Activated naive CD8-positive, alpha-beta T cell treated with anti-CD3 and anti-CD28 coated beads, Interleukin-2, amount 50 U/mL, for 24 hours (primary cell): Measurements from ENCODE around the gene DNAH10.

Source experiments
- ATAC-seq: fragments of 150-1000 bp; cut with Tn5 transposase; one replicate; pipeline ENCODE4 v1.10.0; 2021
- DNase-seq: peaks from one replicate; pipeline ENCODE4 v3.0.0; 2021
- H3K27ac Mint-ChIP-seq: one replicate; pipeline ENCODE4 v1.8.0; 2021; ENCODE audit warnings: mild to moderate bottlenecking, mixed read lengths
- H3K27me3 Mint-ChIP-seq: one replicate; pipeline ENCODE4 v1.8.0; 2021; ENCODE audit warnings: mixed read lengths
- H3K36me3 Mint-ChIP-seq: one replicate; pipeline ENCODE4 v1.8.0; 2021; ENCODE audit warnings: low read depth, mixed read lengths
- H3K4me1 Mint-ChIP-seq: one replicate; pipeline ENCODE4 v1.8.0; 2021; ENCODE audit warnings: mixed read lengths
- H3K4me3 Mint-ChIP-seq: one replicate; pipeline ENCODE4 v1.8.0; 2021; ENCODE audit warnings: mild to moderate bottlenecking, moderate library complexity, mixed read lengths
- H3K9me3 Mint-ChIP-seq: one replicate; pipeline ENCODE4 v1.8.0; 2021; ENCODE audit warnings: mixed read lengths

Gene DNAH10

DNA sequence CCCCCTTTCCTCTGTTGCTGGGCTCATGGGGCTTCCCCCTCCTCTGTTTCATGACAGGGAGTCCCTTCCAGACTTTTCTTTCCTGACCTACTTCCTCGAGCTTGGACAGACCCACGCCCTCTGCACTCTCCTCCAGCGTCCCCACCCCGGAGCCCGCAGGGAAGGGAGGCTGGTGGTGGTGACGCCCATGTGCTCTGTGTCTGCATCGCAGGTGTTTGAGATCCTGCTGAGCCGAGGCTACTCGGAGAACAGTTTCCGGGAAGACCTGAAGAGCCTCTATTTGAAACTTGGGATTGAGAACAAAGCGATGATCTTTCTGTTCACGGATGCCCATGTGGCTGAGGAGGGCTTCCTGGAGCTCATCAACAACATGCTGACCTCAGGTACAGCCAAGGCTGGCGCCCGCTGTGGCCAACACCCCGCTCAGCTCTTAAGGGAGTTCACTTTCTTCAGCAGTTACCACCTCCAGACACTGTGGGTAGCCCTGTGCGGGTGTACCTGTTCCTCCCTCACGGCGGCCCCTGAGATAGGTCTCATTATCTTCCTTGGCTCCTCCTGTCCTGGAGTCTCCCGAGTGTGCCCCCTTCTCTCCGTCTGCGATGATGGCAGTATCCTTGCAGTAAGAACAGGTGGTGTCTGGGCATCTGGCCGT lies 125.0 kb downstream of the DNAH10 start:
- Mint-ChIP-seq H3K27ac (no peak overlapping the region), H3K4me3 (no peak overlapping the region), H3K4me1 (no peaks in the 10 kb centered on the region), H3K27me3 (peaks cover 18% of the 10 kb centered on the region), H3K9me3 (no peaks in the 10 kb centered on the region), H3K36me3 (no peaks in the 10 kb centered on the region)
- DNase-seq (no peak), ATAC-seq (no peak)

GRCh38 chr12:123888989-123889388 lies 126.9 kb downstream of the DNAH10 start:
- H3K27me3 Mint-ChIP-seq = peaks cover 11% of the 10 kb centered on the region
- H3K4me3 Mint-ChIP-seq = no peak overlapping the region
- H3K4me1 Mint-ChIP-seq = no peaks in the 10 kb centered on the region
- ATAC-seq = no peak
- no peaks in the 10 kb centered on the region for H3K36me3 Mint-ChIP-seq
- H3K9me3 Mint-ChIP-seq = no peaks in the 10 kb centered on the region
- no peak for DNase-seq
- H3K27ac Mint-ChIP-seq = no peak overlapping the region

- ATAC-seq (no peak), DNase-seq (no peak)
- Mint-ChIP-seq H3K9me3 (no peaks in the 10 kb centered on the region), H3K27ac (no peak overlapping the region), H3K4me3 (no peak overlapping the region), H3K27me3 (peaks cover 8% of the 10 kb centered on the region), H3K36me3 (no peaks in the 10 kb centered on the region), H3K4me1 (no peaks in the 10 kb centered on the region)
These were observed 127.9 kb downstream of the DNAH10 start for GRCh38 chr12:123889848-123890535.

- H3K27ac Mint-ChIP-seq = no peak overlapping the region
These were observed 128.4 kb downstream of the DNAH10 start for GRCh38 chr12:123890536-123890902.

GRCh38 chr12:123891011-123891410 lies 128.9 kb downstream of the DNAH10 start:
- Mint-ChIP-seq H3K27ac (no peak overlapping the region), H3K4me3 (no peak overlapping the region), H3K4me1 (no peaks in the 10 kb centered on the region), H3K9me3 (no peaks in the 10 kb centered on the region), H3K27me3 (peaks cover 8% of the 10 kb centered on the region), H3K36me3 (no peaks in the 10 kb centered on the region)
- ATAC-seq = no peak
- no peak for DNase-seq

More at GRCh38 chr12:123890536-123890902, 128.4 kb downstream of the DNAH10 start:
- H3K4me3 Mint-ChIP-seq = no peak overlapping the region
- peaks cover 8% of the 10 kb centered on the region for H3K27me3 Mint-ChIP-seq
- no peaks in the 10 kb centered on the region for H3K36me3 Mint-ChIP-seq
- no peaks in the 10 kb centered on the region for H3K4me1 Mint-ChIP-seq
- H3K9me3 Mint-ChIP-seq = no peaks in the 10 kb centered on the region
- no peak for ATAC-seq
- no peak for DNase-seq

- H3K9me3 Mint-ChIP-seq = no peaks in the 10 kb centered on the region
- peaks cover 4% of the 10 kb centered on the region for H3K27me3 Mint-ChIP-seq
- H3K4me3 Mint-ChIP-seq = no peak overlapping the region
- DNase-seq = no peak
- no peaks in the 10 kb centered on the region for H3K36me3 Mint-ChIP-seq
- ATAC-seq = no peak
- no peaks in the 10 kb centered on the region for H3K4me1 Mint-ChIP-seq
- H3K27ac Mint-ChIP-seq = no peak overlapping the region
These were observed 129.5 kb downstream of the DNAH10 start for GRCh38 chr12:123891516-123892179.

GRCh38 chr12:123892180-123892559 lies 130.1 kb downstream of the DNAH10 start:
- H3K9me3 Mint-ChIP-seq = no peaks in the 10 kb centered on the region
- no peaks in the 10 kb centered on the region for H3K36me3 Mint-ChIP-seq
- no peak overlapping the region for H3K27ac Mint-ChIP-seq
- H3K4me3 Mint-ChIP-seq = no peak overlapping the region
- no peak for ATAC-seq
- DNase-seq = no peak
- H3K4me1 Mint-ChIP-seq = no peaks in the 10 kb centered on the region
- peaks cover 4% of the 10 kb centered on the region for H3K27me3 Mint-ChIP-seq

DNA sequence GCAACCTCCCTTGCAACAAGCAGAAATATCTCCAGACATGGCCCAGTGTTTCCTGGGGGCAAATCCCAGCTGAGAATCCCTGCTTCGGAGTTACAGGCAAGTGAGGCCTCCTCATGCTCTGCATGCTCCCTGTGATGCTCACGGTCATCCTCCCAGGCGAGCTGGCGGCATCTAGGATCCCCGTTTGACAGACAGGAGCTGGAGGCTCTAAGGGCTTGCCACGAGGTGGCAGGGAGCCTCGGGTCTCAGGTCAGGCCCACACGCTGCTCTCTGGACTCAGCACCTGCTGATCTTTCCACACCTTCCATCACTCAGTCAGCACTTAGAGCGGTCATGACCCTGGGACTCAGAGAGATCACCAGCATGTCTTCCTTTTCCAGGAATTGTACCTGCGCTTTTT lies 130.8 kb downstream of the DNAH10 start:
- H3K27me3 Mint-ChIP-seq = peaks cover 4% of the 10 kb centered on the region
- H3K27ac Mint-ChIP-seq = no peak overlapping the region
- no peaks in the 10 kb centered on the region for H3K9me3 Mint-ChIP-seq
- no peak for ATAC-seq
- no peak overlapping the region for H3K4me3 Mint-ChIP-seq
- DNase-seq = no peak
- no peaks in the 10 kb centered on the region for H3K4me1 Mint-ChIP-seq
- H3K36me3 Mint-ChIP-seq = no peaks in the 10 kb centered on the region

- H3K27me3 Mint-ChIP-seq = peaks cover 4% of the 10 kb centered on the region
- H3K9me3 Mint-ChIP-seq = no peaks in the 10 kb centered on the region
- H3K27ac Mint-ChIP-seq = no peak overlapping the region
- no peaks in the 10 kb centered on the region for H3K36me3 Mint-ChIP-seq
- no peaks in the 10 kb centered on the region for H3K4me1 Mint-ChIP-seq
- H3K4me3 Mint-ChIP-seq = no peak overlapping the region
- DNase-seq (no peak), ATAC-seq (no peak)
These were observed 131.2 kb downstream of the DNAH10 start for GRCh38 chr12:123893276-123893675.

- Mint-ChIP-seq H3K27ac (no peak overlapping the region), H3K4me3 (no peak overlapping the region), H3K4me1 (no peaks in the 10 kb centered on the region), H3K36me3 (no peaks in the 10 kb centered on the region), H3K9me3 (no peaks in the 10 kb centered on the region), H3K27me3 (peaks cover 4% of the 10 kb centered on the region)
- DNase-seq = no peak
- ATAC-seq = no peak
These were observed 132.8 kb downstream of the DNAH10 start for GRCh38 chr12:123894823-123895345.

DNA sequence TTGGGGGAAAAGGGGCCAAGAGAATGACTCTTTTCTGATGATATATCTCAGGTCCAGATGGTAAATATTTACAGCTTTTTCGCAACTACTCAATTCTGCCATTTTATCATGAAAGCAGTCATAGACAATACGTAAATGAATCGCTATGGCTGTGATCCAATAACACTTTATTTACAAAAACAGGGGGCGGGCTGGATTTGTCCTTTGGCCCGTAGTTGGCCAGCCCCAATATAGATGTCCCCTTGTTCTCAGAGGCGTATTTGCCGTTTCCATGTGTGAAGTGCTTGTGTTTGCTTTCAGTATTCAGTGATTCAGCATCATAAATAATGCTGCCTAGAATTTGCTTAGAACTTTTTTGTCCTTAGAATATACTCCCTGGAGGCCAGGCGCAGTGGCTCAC lies 133.3 kb downstream of the DNAH10 start:
- no peak for ATAC-seq
- no peak for DNase-seq
- Mint-ChIP-seq H3K4me1 (no peaks in the 10 kb centered on the region), H3K9me3 (no peaks in the 10 kb centered on the region), H3K36me3 (no peaks in the 10 kb centered on the region), H3K4me3 (no peak overlapping the region), H3K27ac (no peak overlapping the region), H3K27me3 (peaks cover 3% of the 10 kb centered on the region)

DNA sequence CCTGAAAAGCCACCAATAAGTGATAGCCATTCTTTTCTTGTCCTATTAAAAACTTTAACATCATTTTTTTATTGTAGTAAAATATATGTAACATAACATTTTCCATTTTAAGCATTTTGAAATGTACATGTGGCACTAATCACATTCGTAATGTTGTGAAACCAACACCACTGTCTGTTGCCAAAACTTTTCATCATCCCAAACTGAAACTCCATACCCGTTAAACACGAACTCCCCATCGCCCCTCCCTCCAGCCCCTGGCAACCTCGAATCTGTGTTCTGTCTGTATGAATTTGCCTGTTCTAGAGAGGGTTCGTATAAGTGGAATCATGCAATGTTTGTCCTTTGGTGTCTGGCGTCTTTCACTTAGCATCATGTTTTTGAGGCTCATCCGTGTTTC lies 134.7 kb downstream of the DNAH10 start:
- ATAC-seq = no peak
- DNase-seq = no peak

DNA sequence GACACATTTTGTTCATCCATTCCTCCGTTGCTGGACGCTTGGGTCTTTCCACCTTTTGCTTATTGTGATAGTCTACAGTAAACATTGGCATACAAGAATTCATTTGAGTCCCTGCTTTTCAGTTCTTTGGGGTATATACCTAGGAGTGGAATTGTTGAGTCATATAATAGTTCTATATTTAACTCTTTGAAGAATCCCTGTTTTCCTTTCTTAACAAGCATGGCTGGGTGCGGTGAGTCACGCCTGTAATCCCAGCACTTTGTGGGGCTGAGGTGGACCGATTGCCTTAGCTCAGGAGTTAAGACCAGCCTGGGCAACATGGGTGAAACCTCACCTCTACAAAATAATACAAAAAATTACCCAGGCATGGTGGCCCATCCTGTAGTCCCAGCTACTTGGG lies 135.1 kb downstream of the DNAH10 start:
- no peaks in the 10 kb centered on the region for H3K36me3 Mint-ChIP-seq

More for the DNA sequence above, 134.7 kb downstream of the DNAH10 start:
- no peak overlapping the region for H3K27ac Mint-ChIP-seq
- no peaks in the 10 kb centered on the region for H3K9me3 Mint-ChIP-seq
- peaks cover 2% of the 10 kb centered on the region for H3K27me3 Mint-ChIP-seq
- peaks cover 5% of the 10 kb centered on the region for H3K4me1 Mint-ChIP-seq
- H3K36me3 Mint-ChIP-seq = no peaks in the 10 kb centered on the region
- H3K4me3 Mint-ChIP-seq = no peak overlapping the region

GRCh38 chr12:123898673-123899072 lies 136.6 kb downstream of the DNAH10 start:
- H3K4me3 Mint-ChIP-seq = no peak overlapping the region
- no peaks in the 10 kb centered on the region for H3K9me3 Mint-ChIP-seq
- ATAC-seq (no peak), DNase-seq (no peak)
- peaks cover 5% of the 10 kb centered on the region for H3K27me3 Mint-ChIP-seq
- no peak overlapping the region for H3K27ac Mint-ChIP-seq
- H3K36me3 Mint-ChIP-seq = no peaks in the 10 kb centered on the region
- H3K4me1 Mint-ChIP-seq = peaks cover 5% of the 10 kb centered on the region

More for the DNA sequence above, 135.1 kb downstream of the DNAH10 start:
- ATAC-seq (no peak), DNase-seq (no peak)
- H3K27ac Mint-ChIP-seq = no peak overlapping the region
- H3K4me3 Mint-ChIP-seq = no peak overlapping the region
- peaks cover 4% of the 10 kb centered on the region for H3K27me3 Mint-ChIP-seq
- H3K4me1 Mint-ChIP-seq = peaks cover 5% of the 10 kb centered on the region
- no peaks in the 10 kb centered on the region for H3K9me3 Mint-ChIP-seq

DNA sequence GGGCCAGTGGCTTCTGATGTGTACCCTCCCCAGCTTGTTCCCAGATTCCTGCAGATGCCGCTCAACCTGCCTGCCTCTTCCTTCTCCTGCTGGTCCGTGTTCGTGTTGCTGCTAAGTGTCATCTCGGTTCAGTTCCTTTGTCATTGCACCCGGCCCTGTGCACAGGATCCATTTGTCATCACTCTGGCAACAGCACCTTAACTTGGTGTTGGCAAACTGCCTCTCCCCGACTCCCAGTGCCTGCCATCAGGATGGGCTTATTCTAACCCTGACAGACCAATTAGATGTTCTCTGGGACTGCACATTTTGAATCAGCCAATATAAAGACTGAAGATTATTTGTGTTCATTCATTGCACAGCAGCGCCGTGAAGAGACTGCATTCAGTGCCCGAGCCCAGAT lies 137.3 kb downstream of the DNAH10 start:
- Mint-ChIP-seq H3K9me3 (no peaks in the 10 kb centered on the region), H3K4me3 (no peak overlapping the region), H3K36me3 (no peaks in the 10 kb centered on the region), H3K27me3 (peaks cover 5% of the 10 kb centered on the region), H3K27ac (no peak overlapping the region), H3K4me1 (peaks cover 5% of the 10 kb centered on the region)
- ATAC-seq (no peak), DNase-seq (no peak)
